Cerebellar nuclear complex (tissue), 1 donor: Measurements from ENCODE around the gene SCYGR3.

Experiments
- DNase-seq, 2 experiments: peaks; one replicate each; lab custom pipeline; 2025; lab: John Stamatoyannopoulos, UW

Gene SCYGR3, protein sequence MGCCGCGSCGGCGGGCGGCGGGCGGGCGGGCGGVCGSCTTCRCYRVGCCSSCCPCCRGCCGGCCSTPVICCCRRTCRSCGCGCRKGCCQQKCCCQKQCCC

DNA sequence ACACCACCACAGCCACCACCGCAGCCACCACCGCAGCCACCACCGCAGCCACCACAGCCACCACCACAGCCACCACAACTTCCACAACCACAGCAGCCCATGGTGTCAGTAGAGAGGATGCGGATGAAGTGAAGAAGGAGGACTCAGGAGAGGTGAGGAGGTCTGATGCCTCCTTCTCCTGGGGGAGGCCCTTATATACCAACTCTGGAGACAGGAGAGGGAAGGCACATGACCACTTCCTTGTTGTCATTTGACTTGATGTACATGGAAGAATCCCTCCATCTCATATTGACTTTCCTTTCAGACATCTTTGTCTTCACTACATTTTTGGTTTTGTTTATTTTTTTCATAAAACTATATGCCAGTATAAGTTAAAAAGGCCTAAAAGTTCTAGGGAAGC, at the start of gene SCYGR3:
Gene SCYGR3 (minus strand): TSS at position 101 of the 400 bp plus-strand sequence. CDS start 0 bp downstream, at position 101.
- DNase-seq, result no peak

DNA sequence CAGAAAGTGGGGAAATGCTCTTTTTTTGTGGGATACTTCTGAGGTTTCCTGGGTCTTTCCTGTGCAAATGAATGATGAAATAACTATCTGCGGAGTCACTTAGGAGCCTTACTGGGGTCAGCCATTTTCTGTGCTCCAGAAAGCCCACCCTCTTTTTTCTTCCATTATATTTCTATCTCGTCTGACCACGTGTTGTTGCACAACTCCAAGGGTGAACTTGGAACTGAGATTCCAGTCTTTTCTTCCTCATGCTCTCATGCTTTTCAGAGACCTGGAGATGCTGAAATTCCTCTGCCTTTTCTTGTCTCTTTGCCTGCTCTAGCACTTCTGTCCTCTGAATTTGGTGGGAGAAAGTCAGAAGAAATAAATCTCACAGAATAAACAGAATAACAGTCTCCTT, 47.2 kb upstream of the SCYGR3 start:
- no peak for DNase-seq

DNA sequence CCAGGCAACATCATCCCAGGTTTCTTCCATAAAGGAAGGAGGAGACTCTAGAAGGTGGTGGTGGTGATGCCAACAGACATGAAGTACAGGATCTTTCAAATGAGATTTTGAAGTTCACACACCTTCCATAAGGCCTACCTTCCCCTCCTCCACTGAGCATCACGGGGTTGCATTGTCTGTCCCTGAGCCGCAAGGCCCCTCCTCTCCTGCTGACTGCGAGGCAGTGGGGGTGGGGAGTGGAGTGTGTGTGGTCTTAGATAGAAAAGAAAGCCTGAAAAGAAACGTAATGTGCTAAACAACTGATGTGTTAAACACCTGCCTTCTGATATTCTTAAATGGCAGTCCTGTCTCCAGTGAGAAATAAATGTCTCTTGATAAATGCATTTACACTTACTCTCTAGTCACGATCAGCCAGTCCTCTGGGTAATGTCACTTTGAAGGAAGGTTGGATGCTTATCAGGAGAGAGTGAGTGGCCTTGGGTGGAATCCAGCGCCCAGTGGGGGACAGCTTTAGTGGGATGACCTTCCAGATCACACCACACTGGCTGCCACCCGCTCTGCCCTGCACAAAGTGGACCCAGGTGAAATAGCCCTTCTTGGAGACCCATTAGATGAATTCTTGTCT, 46.5 kb upstream of the SCYGR3 start:
- no peak for DNase-seq

DNA sequence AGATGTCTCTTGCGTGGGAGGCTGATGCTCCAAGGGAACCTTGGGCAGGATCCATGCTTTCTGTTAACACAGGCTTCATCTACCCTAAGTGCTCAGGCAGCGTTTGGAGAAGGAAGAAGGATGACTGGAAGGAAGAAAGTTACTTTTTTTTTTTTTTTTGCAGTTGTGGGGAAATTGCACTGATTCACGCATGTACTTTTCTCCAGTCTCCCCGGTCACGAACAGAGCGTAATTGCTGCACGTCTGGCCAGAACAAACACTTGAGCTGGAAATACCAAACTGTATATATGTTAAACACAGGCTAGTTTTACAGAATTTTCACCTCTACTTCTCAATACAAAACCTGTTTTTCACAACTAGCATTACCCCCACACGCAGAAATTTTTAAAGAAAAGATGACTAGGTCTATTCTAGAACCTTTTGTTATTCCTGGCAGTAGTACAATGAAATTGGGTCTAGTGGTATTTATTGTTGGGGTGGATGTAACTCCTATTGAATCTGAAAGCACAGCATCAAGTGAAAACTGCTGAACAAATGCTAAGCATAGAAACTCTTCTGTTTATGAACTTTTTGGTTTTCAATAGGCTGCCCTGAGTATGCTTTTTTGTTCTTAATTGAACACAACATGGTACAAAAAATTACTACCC, 42.7 kb upstream of the SCYGR3 start:
- no peak for DNase-seq

DNA sequence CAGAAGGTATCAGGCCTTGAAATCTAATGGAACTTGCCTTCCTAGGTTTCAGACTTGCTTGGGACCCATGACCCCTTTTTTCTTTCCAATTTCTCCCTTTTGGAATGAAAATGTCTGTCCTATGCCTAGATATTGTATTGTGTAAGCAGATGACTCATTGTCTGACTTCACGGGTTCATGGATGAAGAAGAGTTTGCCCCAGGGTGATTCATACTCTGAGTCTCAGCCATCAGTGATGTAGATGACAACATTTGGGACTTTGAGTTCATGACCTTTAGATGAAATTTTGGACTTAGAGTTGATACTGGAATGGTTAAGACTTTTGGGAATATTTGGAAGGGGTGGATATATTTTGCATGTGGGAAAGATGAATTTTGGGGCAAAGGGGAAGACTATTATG, 40.8 kb upstream of the SCYGR3 start:
- no peak for DNase-seq

DNA sequence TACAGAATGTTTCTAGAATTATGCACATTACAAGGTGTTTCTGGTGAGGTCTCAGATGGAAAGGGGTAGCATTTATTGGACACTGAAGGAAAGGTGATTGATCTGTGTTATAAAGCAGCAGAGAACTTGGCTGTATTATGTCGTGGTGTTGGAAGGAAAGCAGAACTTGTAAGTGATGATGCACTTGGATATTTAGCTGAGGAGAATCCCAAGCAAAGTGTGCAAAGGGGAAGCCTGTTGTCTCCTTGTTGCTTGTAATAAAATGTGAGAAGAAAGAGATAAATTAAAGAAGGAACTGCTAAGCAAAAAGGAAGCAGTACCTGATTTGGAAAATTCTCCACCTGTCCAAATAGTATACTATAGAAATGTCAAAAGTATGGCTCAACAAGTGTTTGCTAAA, 39.8 kb upstream of the SCYGR3 start:
- no peak for DNase-seq

DNA sequence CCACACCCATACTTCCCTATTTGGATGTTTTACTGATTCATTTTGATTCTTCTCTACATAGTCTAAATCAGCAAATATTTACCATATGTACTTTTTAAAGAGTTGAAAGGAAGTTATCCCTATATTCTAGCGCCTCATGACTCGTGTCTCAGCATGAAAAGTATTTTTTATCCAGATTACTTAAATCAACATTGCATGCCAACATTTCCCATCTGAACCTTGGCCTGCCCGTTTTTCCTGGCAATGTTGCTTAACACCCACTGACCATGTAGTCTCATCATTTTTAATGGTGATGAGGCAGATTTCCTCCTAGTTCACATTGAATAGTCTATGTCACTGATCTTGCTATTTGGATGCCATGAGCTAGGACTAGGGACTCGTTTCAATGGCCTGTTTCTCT, 38.8 kb upstream of the SCYGR3 start:
- DNase-seq, result no peak

DNA sequence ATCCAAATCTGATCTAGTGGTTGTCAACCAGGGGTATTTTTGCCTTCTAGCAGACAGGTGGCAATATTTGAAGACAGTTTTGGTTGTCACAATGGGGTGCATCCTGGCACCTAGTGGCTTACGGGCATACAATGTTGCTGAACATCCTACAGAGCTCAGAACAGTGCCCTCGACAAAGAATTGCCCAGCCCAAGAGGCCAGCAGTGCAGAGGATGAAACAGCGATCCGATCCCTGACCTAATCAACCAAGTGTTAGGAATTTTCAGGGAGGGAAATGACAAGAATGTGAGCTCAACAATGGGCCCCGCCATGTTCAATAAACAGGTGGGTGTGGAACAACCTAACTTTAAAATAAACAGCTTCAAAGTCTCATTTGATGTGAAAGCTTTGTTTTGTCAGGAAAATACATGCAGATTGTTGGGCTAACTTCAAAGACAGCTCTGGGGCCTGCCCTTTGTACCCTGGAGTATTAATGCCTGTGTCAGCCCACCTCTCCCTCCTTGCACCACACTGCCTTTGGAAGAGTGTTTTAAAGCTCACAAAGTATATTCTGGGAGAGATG, 29.4 kb upstream of the SCYGR3 start:
- no peak for DNase-seq

DNA sequence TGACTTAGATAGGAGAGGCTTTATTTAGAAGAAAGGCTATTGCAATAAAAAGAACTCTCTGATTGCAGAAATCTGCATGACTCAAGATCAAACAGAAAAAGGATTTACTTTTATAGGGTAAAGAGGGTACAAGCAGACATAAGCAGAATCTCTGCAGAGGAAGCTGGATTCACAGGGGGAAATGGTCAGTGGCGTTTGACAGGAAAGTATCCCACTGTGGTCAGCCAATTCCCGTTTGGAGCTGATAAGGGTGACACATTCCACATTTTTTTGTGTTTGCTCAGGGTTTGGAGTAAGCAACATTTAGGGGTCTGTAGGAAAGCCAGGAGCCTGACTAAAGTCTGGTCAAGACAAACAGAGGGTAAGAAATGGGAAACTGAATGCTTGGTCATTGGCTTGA, 28.0 kb upstream of the SCYGR3 start:
- no peak for DNase-seq

DNA sequence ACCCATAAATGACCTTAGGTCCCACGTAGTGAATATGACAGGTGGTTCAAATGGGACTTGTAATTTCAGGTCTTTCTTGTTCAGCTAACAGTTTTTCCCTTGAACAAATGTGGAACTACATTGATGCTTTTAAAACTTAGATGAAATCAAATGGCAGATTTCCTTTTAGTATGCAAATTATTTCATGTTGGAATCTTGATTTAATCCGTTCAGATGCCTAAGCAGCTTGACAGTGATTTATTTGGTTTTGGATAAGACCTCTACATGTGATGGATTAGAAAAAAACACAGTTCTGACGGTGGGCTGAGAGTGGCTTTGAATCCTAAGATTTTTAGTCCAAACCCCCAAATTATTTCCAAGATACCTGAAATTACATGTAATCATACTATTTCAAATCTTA, 19.6 kb upstream of the SCYGR3 start:
- DNase-seq, result no peak

DNA sequence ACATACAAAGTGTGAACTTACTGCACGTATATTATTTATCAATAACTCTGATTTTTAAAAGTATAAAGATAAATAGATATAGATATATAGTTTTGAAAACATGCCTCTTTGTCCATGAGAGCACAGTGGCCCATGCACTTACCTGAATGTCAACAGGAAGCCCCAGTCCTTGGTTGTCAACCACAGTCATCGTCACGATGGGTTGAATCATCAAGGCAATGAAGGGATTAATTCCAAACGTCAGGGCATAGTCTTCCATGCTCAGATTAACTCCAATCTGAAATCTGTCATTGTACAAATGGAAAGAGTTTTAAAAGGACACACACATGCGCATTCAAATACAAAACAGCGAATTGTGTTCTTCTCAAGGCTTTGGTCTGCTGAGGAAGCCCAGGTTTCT, 18.2 kb upstream of the SCYGR3 start:
- DNase-seq, result no peak

DNA sequence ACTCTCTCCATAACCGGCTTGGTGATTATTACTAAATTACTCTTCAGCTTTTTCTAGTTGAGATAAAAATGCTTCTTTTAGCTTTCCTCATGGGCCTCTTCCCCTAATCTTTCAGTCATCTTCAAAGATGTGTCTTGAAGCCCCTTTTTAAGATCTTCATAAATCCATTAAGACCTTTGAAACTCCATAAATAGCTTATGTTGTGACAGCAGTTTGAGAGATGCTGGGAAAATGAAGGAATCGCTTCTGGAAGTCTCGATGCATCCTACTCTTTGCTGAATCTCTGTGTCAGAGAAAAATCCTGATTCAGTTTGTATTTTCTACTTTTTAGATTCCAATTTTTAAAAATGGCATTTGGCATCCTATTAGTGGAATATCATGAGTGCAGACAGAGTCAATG, 15.7 kb upstream of the SCYGR3 start:
- DNase-seq, result no peak

DNA sequence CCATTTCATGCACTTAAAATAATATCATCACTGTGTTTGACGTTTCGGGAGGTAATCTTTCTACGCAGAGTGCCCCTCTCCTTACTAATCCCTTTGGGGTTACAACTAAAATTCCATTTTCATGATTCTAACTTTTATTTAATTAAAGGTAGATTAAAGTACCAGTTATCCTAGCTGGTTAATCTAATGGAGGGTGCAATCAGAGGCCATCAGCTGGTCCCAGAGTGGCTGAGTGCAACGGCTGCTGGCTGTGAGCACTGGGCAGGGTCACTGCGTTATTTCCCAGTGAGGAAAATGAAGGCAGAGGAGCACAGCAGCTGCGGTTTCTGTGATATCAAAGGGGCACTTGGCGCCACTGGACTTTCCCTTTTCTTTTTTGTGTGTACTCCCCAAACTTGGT, 14.8 kb upstream of the SCYGR3 start:
- DNase-seq, result no peak

DNA sequence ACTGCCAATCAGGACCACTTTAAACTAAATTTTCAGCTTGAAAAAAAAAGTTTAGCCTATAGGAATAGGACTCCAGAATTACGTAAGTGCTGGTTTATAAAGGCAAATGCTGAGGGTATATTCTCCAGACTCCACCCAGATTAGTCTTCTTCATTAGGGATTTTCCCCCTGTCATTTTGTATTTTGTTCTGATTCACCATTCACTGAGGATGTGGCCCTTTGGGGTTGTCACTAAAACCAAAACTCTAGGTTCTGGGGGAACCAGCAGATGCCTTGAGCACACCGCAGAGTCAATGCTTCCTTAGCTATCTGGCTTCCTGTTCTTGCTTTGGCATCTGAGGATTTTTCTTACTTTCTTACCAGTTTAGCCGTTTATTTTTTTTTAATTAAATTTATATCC, 13.1 kb upstream of the SCYGR3 start:
- DNase-seq, result no peak

DNA sequence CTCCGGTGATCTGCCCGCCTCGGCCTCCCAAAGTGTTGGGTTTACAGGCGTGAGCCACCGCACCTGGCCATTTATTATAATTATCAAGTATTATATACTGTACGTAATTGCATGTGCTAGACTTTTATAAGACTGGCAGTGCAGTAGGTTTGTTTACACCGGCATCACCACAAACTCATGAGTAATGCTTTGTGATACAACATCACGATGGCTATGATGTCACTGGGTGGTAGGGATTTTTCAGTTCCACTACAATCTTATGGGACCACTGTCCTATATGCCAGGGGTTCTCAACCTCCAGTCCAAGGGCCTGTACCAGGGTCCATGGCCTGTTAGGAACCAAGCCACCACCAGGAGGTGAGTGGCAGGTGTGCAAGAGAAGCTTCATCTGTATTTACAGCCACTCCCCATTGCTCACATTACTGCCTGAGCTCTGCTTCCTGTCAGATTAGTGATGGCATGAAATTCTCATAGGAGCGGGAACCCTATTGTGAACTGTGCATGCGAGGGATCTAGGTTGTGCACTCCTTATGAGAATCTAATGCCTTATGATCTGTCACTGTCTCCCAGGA, 12.0 kb upstream of the SCYGR3 start:
- DNase-seq, result no peak

DNA sequence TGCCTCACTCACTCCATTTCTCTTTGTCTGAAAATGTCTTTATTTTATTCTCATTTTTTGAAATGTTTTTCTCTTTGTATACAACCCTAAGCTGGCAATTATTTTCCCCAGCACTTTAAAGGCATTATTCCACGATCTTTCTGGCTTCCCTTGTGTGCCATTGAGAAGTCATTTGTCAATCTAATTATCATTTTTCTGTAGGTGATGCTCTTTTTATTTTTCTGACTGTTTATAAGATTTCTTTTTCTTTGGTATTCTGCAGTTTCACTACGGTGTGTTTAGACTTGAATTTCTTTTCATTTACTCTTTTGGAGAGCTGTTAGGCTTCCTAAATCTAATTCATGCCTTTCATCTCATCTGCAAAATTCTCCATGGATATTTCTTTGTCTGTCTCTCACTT, 10.8 kb upstream of the SCYGR3 start:
- DNase-seq, result no peak

DNA sequence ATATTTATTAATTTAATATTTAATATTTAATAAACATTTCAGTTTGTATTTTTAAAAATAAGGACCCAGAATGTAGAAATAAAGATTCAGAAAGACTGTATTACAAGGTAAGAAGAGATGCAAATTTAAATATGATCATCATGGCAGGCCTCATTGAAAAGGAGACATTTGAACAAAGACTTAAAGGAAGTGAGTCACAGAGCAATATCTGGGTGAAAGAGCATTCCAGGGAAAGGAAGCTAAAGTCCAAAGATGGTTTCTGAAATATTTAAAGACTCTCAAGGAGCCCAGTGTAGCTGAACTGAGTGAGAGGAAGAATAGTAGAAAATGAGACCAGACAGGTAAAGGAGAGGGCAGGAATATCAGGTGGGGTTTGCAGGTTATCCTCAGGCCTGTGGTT, 8.6 kb upstream of the SCYGR3 start:
- no peak for DNase-seq

DNA sequence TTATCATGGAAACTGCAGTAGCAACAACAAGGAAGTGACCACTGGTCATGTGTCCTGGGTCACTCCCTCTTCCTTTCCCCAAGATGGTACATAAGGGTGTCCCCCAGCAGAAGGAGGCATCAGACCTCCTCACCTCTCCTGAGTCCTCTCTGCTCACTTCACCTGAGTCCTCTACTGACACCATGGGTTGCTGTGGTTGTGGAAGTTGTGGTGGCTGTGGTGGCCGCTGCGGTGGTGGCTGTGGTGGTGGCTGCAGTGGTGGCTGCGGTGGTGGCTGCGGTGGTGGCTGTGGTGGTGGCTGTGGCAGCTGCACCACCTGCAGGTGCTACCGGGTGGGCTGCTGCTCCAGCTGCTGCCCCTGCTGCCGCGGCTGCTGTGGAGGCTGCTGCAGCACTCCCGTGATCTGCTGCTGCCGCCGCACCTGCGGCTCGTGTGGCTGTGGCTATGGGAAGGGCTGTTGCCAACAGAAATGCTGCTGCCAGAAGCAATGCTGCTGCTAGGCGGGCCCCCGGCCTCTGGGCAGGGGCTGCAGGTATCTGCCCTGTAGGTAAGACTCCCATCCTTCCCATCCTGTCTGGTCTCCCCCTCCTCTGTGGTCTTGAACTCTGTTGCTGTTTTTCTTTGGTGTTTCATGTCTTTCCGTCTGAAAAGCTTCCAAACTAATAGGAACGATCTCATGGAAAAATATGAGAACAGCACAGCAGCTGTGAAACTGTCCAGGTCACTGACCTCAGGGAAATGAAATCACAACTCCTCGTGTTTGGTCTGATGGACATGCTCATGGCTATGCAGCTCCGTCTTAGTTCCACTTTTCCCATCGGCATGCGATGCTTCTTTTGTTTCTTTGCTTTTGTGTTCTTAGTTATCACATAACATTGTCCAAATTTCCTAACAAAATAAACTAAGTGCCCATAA, 2.9 kb upstream of the SCYGR3 start, which contains the start of gene SCYGR4:
Gene SCYGR4 (plus strand): TSS at position 183 of the 915 bp plus-strand sequence. CDS start 0 bp downstream, at position 183.
- no peak for DNase-seq

DNA sequence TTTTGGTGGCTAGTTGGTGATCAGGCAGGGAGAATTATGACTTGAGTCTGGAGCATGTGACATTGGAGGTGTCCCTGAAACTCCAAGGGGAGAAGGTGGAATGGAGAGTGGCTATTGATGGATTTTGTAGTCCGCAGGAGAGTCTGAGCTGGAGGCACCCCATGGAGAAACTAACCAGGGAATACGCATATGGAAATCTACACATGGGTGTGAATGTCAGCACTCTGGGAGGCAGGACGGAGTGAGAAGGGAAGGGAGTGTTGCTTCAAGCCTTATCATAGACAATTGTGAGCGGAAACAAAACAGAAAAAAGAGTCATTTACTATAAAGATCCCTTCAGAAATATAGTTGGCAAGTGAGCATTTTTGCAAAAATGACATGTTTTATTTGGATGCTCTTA, 2.0 kb upstream of the SCYGR3 start:
- DNase-seq, result no peak

DNA sequence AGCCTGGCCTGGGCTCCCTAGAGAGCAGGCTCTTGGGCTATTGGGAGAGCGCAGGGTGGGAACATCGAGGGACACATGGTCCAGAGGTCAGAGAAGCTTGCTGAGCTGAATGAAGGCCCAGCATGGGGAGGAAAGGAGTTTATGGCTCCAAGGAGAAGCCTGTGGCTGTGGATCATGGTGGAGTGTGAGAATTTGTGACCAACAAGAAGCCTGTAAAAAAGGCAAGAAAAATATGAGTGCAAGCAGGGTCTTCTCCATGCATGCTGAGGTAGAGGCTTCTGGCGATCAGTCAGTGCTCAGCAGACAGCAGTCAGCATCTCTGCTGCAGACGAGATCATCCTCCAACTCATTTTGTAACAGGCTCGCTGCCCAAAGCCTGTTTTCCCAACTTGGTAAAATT, 1.3 kb upstream of the SCYGR3 start:
- no peak for DNase-seq

DNA sequence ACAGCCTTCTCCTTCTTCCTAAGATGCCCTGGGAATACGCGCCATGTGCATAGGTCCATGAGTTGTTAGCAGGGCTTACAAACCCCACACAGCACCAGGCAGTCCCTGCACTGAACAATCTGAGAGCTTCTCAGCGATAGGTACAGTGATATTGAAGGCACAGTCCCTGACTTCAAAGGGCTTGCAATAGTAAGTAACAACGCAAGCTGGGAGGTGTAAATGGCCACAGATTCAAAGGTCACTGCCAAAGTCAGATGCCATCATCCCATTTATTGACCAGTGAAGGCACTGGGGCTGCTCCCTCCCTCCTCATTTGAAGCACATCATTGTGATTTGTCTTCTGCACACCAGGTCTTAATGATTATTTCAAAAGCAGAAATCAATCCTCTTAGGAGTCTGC, 541 bp upstream of the SCYGR3 start:
- no peak for DNase-seq

DNA sequence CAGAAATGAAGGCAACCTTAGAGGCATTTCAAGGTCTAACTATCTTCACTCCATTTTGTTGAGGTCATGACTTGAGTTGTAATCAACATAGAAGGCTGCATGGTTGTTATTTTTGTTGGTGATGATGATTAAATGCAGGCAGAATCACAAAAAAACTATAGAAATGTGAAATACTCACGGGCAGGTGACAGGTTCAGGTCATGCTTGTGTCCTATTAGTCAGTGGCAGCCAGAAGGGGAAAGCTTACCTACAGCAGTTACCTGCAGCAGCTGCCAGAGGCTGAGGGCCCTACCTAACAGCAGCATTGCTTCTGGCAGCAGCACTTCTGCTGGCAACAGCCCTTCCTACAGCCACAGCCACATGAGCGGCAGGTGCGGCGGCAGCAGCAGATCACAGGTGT, 394 bp downstream of the SCYGR3 start:
- DNase-seq, result no peak
